ENCODE results near the gene MAD1L1. TPM values are rescaled to one million over a fixed set of nuclear protein-coding genes. Genes with fewer than 3 reads are reported as not detected.

The MAD1L1 gene
- total and polyA plus RNA-seq, 2 of the 8 experiments (the other 6 are each of a cell fraction or from before 2014, with no cell fraction given) = 40.4 to 44.6 TPM

DNA sequence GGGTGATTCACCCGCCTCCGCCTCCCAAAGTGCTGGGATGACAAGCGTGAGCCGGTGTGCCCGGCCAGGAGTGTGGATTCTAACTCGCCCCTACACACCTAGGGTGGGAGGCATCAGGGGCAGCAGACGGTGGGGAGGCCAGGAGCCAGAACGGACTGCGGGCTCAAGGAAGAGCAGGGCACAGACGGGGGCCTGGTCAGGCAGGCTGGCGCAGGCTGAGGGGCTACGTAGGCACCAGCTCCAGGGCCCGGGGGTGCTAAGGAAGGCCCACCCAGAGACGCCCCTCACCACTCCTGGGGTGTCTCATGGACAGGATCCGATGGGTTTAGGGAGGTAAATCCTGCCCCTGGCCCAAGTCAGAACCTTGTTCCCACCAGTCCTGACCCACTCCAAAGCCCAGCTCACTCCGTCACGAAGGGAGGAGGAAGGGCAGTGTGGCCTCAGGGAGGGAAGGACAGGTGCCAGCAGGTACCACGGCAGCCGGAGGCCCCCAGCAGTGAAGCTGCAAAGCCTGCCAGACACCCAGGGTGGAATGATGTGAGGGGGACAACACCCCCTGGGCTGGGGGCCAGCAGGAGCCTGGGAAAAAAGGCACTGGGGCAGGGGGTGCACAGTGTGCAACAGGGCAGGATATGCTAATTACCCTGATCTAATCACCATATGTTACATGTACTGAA lies 251.4 kb downstream of the MAD1L1 start:
- Histone ChIP-seq H3K27me3 (replicated peaks in 1 of 4; ENCODE audit: control insufficient read depth in 3 of 4, extremely low read depth in 1 of 4, insufficient read depth in 3 of 4, low read length in 3 of 4) (no peaks in the 10 kb centered on the region), H2AK5ac (ENCODE audit: low read depth, low read length) (no peak overlapping the region), H3K23me2 (ENCODE audit: low read depth, low read length) (no peaks in the 10 kb centered on the region), H2BK20ac (ENCODE audit: low read length) (no peak overlapping the region), H4K20me1 (replicated peaks in 1 of 2; ENCODE audit: control insufficient read depth in 1 of 2, insufficient read depth in 2 of 2, low read length in 2 of 2) (no peaks in the 10 kb centered on the region), H3K4ac (replicated peaks; ENCODE audit: insufficient read length, low read depth, low read length) (no peak overlapping the region), H3K23ac (ENCODE audit: insufficient read length) (no peak overlapping the region), H3K4me3 (ENCODE audit: extremely low read depth in 1 of 4, insufficient read depth in 2 of 4, low read depth in 3 of 4, low read length in 4 of 4) (no peak overlapping the region), H3K79me2 (ENCODE audit: control insufficient read depth in 1 of 2, insufficient read depth in 2 of 2, low read length in 2 of 2) (no peaks in the 10 kb centered on the region), H2BK12ac (ENCODE audit: low read depth, low read length) (no peak overlapping the region), H3K9me3 (ENCODE audit: insufficient read depth in 2 of 2, low read depth in 1 of 2, low read length in 1 of 2) (peaks cover 8 to 25% of the 10 kb centered on the region in 2 experiments), H2BK120ac (replicated peaks; ENCODE audit: low read depth, low read length) (no peak overlapping the region), H2BK5ac (ENCODE audit: low read depth, low read length) (no peak overlapping the region), H4K5ac (ENCODE audit: insufficient read length, low read depth, low read length) (no peak overlapping the region), H3K36me3 (ENCODE audit: control insufficient read depth in 2 of 4, insufficient read depth in 4 of 4, low read length in 3 of 4) (peaks cover 0 to 16% (median 8%) of the 10 kb centered on the region in 4 experiments; a peak in 4 of 8 replicates), H3K18ac (ENCODE audit: extremely low read depth, low read length) (no peak overlapping the region), H3K56ac (replicated peaks; ENCODE audit: insufficient read length, low read depth, low read length) (no peak overlapping the region), H3K4me2 (ENCODE audit: insufficient read depth in 1 of 2, low read depth in 2 of 2, low read length in 2 of 2) (no peak overlapping the region), H2AFZ (ENCODE audit: low read length) (no peak overlapping the region), H3K79me1 (ENCODE audit: low read depth, low read length) (no peaks in the 10 kb centered on the region; the same call in 1 of the 2 replicates), H3K14ac (ENCODE audit: insufficient read length) (no peak overlapping the region), H3K27ac (ENCODE audit: low read depth, low read length) (no peak overlapping the region; the same call in 1 of the 2 replicates), H3K4me1 (replicated peaks in 1 of 4; ENCODE audit: control insufficient read depth in 3 of 4, insufficient read depth in 4 of 4, low read length in 3 of 4) (no peaks in the 10 kb centered on the region), H2BK15ac (ENCODE audit: low read length) (no peak overlapping the region), H4K8ac (ENCODE audit: extremely low read depth, insufficient read depth, low read length) (no peak overlapping the region), H3K9ac (replicated peaks in 1 of 4; ENCODE audit: extremely low read depth in 1 of 4, low read depth in 3 of 4, low read length in 3 of 4) (no peak overlapping the region), H4K91ac (replicated peaks; ENCODE audit: insufficient read length, low read length) (no peak overlapping the region)
- CTCF ChIA-PET (ENCODE audit: partially characterized antibody) = interaction anchor here (1.2 to 1.4 kb wide), 2 partner anchors 23 to 215 kb away, joined by 3 to 7 read pairs; no protein-coding TSS in a partner anchor
- FAIRE-seq (no peak), DNase-seq (ENCODE audit: low read depth in 1 of 2, low spot score in 2 of 2) (no peak)
- 92% methylated on average over 19 of the region's 19 CpGs; no CpG with 5 or more reads in 1 of the 2 experiments for WGBS, 2 experiments (ENCODE audit: extremely low coverage in 1 of 2, insufficient coverage in 1 of 2, insufficient read length in 1 of 2, insufficient replicate concordance in 2 of 2, low coverage in 1 of 2, low lambda C conversion rate in 2 of 2, missing lambda C conversion rate in 1 of 2)
- POLR2A ChIA-PET (ENCODE audit: partially characterized antibody) = no interaction called here
- TF ChIP-seq NANOG (IDR thresholded peaks at IDR 0.05; ENCODE audit: insufficient read depth, low read depth, low read length, poor library complexity, severe bottlenecking) (no peak), RBBP5 (IDR thresholded peaks at IDR 0.05; ENCODE audit: borderline replicate concordance, low read depth, low read length) (no peak), RNF2 (IDR thresholded peaks at IDR 0.05; ENCODE audit: borderline replicate concordance, low read depth, low read length, missing control alignments, poor library complexity, severe bottlenecking) (no peak), EP300 (IDR thresholded peaks at IDR 0.05; ENCODE audit: borderline replicate concordance in 1 of 2, low read depth in 2 of 2, low read length in 2 of 2) (no peak), TEAD4 (IDR thresholded peaks at IDR 0.05; ENCODE audit: low read depth, low read length) (no peak), RAD21 (IDR thresholded peaks at IDR 0.05 in 1 of 2, conservative IDR thresholded peaks at IDR 0.05 in 1 of 2; ENCODE audit: low read depth in 2 of 2, low read length in 2 of 2) (no peak), JUND (IDR thresholded peaks at IDR 0.05; ENCODE audit: low read length) (no peak), KDM5A (IDR thresholded peaks at IDR 0.05; ENCODE audit: low read length) (no peak), RXRA (IDR thresholded peaks at IDR 0.05; ENCODE audit: insufficient read depth, low read depth, low read length) (no peak), POLR2A (IDR thresholded peaks at IDR 0.05; ENCODE audit: control extremely low read depth in 1 of 2, low read depth in 2 of 2, low read length in 2 of 2) (no peak)
